ENCODE results near the gene ANKRD12.

Gene ANKRD12

DNA sequence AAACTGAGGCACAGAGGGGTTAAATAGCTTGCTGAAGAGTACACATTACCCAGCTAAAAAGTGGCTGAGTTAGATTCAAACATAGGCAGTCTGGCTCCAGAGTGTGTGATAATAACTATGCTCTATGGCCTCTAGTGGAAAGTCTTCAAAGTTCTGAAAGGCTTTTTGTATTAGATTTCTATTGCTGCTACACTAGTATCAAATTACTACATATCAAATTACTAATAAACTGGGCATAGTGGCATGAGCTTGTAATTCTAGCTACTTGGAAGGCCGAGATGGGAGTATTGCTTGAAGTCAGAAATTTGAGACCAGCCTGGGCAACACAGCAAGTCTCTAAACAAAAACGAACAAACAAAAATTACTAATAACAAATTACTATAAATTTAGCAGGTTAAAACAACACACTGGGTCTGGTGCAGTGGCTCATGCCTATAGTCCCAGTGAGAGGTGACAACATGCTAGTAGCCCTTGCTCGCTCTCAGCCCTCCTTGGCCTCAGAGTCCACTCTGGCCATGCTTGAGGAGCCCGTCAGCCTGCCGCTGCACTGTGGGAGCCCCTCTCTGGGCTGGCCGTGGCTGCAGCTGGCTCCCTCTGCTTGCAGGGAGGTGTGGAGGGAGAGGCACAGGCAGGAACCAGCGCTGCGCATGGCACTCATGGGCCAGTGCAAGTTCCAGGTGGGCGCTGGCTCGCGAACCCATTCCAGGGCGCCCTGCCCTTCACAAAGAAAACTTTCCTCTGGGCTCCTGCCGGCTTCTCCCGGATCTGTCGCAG is 159.8 kb downstream of the ANKRD12 start:
- no peak for DNase-seq

- DNase-seq: no peak
These were observed 160.4 kb downstream of the ANKRD12 start for GRCh38 chr18:9297007-9297393.

DNA sequence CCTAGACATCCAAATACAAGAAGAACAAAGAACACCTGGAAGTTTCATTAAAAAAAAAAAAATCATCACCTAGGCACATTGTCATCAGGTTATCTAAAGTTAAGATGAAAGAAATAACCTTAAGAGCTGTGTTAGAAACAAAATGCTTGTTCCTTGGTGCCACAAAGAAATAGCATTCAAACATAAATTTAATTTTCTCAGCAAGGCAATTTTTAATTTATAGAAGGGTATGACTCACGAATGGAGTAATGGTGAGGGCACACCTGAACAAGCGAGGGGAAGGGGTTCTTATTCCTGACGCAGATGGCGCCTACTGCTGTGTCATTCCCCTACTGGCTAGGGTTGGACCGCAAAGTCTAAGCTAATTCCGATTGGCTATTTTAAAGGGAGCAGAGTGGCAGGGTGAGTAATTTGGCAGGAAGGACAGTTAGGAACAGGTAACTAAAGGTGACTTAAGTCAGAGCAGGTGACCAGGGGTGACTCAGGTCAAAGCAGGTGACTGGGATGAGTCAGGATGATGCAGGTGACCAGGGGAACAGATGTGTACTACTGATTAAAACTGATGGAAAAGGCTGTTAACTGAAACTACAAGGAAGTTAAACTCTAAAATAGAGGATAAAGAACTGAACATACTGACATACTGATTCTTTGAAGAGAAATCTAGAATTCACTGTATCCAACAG is 167.9 kb downstream of the ANKRD12 start:
- no peak for DNase-seq

- no peak for DNase-seq
These were observed 182.8 kb downstream of the ANKRD12 start for GRCh38 chr18:9319333-9319732.

- no peak for DNase-seq
These were observed 184.5 kb downstream of the ANKRD12 start for GRCh38 chr18:9321017-9321452.

- no peak for DNase-seq
These were observed 185.2 kb downstream of the ANKRD12 start for GRCh38 chr18:9321736-9322135.

DNA sequence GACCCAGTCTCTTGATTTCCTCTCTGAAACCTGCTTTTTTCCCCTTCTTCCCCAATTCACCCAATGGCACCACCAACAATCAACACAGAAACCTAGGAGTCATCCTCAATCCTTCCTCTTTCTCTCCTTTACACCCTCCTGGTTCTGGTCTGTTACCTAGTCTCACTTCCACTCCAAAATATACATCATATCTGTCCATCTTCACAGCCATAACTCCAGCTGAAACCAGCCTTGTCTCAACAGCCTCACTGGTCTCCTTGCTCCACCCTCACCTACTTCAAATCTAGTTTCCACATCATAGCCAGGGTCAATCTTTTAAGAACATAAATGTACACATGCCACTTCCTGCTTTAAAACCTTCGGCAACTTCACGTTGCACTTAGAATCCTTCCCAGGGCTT is 186.2 kb downstream of the ANKRD12 start:
- no peak for DNase-seq

DNA sequence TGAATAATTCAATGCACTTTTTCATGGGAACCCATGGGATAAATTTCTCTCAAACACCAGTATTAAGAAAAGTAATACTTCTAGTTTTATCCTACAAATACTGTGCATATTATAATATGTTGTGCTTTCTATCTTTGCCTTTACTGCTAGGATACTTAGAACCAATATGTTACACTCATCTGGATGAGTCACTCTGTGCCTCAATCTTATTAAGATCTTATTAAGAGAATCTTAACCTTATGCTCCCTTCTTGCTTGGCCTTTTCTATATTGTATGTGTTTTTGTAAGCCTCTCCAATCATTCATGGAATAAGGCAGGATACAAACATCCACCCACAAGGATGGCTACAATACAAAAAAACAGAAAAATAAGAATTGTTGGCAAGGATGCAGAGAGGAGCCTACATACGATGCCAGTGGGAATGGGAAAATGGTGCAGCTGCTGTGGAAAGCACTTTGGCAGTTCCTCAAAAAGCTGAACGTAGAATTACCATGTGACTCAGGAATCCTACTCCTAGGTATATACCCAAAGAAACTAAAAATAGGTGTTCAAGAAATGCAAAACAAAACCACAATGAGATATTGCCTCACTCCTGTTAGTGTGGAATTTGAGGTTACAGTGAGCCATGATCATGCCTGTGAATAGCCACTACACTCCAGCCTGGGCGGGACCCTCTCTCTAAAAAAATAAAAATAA is 187.3 kb downstream of the ANKRD12 start:
- no peak for DNase-seq

- no peak for DNase-seq
These were observed 189.1 kb downstream of the ANKRD12 start for GRCh38 chr18:9325716-9326115.

- DNase-seq: no peak
These were observed 192.2 kb downstream of the ANKRD12 start for GRCh38 chr18:9328776-9329175.

DNA sequence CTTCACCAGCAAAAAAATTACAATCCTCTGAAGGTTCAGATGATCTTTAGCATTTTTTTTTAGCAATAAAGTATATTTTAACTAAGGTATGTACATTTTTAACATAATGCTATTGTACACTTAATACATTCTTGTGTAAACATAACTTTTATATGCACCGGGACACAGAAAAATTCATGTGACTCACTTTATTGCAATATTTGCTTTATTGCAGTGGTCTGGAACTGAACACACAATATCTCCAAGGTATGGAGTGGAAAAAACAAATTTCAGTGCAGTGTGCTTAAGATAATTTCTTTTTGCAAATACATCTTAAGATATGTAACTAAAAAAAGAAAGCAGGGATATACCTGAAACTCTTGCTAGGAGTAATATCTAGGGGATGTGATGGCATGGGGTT is 192.9 kb downstream of the ANKRD12 start:
- no peak for DNase-seq

- no peak for DNase-seq
These were observed 193.8 kb downstream of the ANKRD12 start for GRCh38 chr18:9330419-9330818.

DNA sequence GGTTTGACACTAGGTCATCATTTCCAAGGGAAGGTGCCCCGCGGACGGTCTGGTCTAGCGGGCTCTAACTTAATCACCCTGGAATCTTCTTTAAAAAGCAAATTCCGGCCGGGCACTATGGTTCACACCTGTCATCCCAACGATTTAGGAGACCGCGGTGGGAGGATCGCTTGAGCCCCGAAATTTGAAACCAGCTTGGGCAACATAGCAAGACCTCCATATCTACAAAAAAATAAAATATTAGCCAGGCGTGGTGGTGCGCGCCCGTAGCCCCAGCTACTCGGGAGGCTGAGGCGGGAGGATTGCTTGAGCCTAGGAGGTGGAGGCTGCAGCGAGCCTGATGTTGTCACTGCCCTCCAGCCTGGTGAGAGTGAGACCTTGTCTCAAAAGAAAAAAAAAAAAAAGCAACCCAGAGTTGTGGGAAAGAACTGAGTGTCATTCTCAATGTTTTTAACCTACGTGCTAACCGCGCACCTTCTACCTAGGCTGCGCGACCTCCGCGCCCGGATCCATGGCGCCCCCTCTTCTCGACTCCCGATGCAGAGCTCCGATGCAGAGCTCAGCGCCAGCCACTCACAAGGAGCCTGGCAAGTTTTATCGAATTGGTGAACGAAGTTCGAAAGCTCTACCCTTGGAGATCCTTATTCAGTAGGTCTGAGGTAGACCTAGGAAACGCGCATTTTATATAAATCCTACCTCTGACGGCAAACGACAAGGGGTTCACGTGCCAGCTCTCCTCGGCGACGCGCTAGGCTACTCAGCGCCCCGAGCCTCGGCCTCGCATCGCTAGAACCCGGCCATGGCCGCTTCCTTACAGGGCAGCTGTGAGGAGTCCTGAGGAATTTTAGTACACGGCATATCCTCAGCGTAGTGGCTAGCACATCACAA is 197.1 kb downstream of the ANKRD12 start:
- DNase-seq: peak in 1 of 5 experiments; percentile 67

- DNase-seq: peak; percentile 80 to 96 (median 90)
These were observed 197.9 kb downstream of the ANKRD12 start, which contains the start of gene TWSG1 for GRCh38 chr18:9334329-9334972. TWSG1 (plus strand) TSS chr18:9334773; CDS start chr18:9337230, 2,457 bp downstream.

DNA sequence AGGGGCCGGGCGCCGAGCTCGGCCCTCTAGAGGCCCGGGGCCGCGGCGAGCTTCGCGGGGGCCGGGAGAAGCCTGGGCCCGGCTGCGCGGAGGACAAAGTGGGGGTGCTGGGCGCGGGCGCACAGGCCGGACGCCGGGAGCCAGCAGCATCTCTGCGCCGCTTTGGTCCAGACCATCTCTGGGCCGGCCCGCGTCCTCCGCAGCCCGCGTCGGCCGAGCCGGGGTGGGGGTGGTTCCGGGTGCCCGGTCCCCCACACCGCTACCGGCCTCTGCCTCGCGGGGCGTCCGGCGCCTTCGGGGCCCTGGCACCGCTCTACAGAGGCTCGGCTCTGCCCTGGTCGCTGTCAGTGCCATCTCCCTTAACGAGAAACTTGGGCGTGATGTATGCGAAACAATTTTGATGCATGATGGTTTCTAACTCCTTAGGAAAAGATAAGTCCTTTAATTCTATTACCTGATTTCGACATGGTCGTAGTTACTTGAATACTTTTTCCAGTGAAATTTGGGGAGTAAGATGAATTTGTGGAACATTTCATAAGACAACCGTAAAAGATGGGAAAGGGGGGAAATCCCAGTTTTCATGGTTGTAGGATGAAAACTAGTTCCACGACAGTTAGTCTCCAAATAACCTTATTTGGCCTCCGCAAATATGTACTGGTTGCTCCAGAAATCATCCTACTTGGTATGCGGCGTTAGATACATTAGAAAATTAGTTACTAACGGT is 198.6 kb downstream of the ANKRD12 start:
- DNase-seq: peak in 3 of 5 experiments; percentile 10 to 63 (median 12)

Data from T-helper 2 cell (primary cell).